GM19240 (cell line): ENCODE data around the gene CD164.

ENCODE experiments used
- DNase-seq: peaks from one replicate; pipeline ENCODE4 v3.0.0; 2011; ENCODE audit warnings: low spot score; ENCODE audit not compliant: insufficient read length

The CD164 gene

DNA sequence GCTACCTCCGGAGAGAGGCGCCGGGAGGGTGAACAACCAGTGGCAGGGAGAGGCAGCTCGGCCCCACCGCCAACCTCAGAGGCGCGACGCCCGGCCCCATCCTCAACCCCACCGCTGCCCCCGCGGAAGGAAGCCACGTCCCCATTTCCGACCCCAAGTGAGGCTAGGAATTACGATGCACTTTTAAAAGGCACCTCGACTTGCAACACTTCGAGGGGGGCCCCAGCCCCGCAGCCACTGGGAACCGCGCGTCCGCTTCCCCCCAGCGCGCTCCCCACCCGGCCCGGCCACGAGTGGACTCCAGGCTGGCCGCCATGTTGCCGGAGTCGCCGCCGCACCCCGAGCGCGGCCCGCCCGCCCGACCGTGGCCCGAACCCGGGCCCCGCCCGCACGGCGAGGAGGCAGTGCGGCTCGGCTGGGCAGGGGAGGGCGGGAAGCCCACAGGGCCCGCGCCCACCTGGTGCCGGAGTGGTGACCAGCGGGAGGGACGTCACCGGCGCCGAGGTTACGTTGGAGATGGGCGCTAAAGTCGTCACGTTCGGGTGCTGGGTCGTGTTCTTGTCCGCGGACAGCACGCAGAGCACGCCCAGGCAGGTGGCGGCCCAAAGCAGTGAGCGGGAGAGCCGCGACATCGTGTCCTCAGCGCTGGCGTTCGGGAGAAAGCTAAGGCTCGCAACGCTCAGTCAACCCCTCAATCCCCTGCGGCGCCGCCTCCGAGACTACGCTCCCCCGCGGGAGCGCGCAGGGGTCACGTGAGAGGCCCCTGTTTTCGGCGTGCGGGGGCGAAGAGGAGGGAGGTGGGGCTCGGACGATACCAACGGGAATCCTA lies at the start of gene CD164:
CD164 (minus strand) TSS at position 721 of the 829 bp plus-strand sequence; CDS start at position 632, 89 bp downstream.
- peak; percentile 79 for DNase-seq

DNA sequence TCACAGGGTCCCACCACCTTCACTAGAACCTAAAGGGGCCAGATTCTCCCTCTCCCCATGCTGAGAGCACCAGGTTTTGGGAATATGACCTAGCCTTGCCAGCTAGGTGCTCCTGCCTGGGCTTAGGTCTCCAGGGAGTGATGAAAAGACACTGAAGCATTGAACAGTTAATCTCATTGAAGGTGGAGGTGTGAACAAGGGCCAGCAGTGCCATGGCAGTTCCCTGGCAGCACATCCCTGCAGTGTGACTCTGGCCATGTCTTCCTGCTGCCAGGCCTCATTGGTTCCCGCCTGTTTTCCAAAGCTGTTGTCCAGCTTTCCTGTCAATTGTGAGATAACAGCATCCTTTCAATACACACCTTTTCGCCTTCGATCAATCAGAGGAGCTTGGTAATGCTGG lies 47.2 kb upstream of the CD164 start:
- DNase-seq = no peak

DNA sequence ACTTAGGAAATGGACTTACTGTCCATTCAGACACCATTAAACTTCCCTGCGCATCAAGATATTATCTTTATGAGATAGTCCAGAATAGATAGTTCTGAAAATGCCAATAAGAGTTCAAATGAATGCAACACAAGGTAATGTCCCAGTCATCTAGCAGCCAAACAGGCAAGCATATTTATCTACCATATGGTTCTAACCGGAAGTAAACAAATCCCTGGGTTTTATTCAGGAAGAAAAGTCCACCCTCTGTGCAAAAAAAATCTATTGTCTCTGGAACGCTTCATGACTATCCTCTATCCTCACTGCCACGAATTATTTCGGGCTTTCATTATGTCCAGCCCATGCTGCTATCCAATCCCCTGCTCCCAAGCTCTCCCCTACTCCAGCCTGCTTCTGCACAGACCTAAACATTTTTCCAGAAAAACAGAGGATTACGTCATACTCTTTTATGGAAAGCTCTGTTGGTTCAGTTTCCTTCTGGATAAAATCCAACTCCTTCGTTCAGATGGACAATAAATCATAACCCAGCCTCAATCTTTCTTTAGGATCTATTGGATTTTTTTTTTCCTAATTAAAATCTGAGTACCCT lies 46.7 kb upstream of the CD164 start:
- DNase-seq = no peak

DNA sequence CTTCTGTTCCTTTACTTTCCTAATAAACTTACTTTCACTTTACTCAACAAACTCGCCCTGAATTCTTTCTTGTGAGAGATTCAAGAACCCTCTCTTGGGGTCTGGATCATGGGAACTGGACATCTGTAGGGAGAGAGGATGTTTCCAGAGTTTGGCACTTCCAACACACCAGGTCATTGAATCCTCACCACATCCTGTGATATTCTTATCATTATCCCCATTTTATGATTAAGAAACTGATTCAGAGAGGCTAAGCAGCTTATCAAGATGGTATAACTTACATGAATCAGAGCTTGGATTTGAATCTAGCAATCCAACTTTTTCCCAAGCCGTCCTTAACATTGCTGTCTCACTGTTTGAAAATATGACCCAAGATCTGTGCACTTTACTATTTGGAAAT lies 42.7 kb upstream of the CD164 start:
- DNase-seq = no peak

DNA sequence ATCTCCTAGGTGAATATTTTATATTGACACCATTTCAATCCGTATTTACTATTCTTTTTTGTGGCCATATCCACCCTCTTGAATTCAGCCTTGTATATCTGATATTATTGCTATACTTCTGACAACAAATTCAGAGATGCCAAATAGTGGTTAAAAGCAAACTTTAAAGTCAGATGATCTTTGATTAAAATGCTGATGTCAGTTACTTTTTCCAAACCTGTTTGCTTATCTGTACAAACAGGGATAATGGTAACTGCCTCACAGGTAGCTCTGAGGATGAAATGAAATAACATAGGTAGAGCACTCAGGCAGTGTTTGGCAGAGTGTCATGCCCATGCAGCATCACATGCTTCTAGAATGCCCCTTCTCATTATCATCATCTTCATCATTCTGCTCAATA lies 38.9 kb upstream of the CD164 start:
- no peak for DNase-seq

DNA sequence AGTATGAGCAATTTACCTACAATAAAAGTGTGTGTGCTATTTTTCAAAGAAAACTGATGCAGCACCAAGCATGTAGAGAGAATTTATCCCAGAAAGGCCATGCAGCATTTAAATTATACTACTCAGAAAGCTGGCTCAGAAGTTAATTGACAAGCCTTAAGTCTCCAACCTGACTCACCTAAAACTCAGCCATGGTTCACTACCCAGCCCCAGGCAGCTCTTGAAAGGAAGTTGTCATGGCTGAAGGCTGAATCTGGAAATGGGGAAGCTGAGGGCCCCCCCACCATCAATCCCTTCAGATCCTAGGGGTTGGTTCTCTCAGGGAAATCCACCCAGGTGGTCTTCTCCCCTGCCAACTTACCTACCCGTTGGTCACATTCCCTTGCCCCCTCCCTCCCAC lies 38.5 kb upstream of the CD164 start:
- no peak for DNase-seq

DNA sequence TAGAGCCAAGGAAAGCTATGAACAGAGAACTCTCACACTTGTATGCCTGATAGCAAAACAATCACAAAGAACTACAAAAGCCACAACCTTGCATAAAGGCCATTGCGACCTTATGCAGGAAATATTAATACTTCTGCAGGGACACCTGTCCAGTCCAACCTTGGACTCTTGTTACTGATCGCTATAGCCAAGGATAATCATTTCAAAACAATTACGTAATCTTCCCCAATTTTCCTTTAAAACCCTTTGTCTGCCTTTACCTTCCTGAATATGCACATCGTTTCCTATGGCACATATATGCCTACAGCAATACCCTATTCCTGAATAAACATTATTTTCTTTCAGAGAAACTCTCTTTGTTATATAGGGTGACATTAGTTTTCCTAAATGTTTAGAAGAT lies 35.4 kb upstream of the CD164 start:
- DNase-seq = no peak

DNA sequence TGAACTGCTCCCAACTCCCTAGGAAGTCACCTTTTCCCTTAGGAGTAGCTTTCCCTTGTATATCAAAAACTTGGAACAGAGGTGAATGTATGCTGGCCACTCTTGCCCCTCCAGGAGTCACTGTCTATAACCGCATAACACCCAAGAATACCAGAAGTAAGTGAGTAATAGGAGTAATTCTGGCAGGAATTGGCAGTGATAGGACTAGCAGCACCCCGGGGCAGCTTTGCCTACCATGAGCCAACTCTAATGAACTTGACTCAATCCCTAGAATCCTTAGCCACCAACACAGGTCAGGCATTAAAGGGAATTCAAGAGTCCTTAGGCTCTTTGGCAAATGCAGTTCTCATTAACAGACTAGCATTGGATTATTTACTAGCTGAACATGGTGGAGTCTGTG lies 28.8 kb upstream of the CD164 start:
- DNase-seq = no peak

DNA sequence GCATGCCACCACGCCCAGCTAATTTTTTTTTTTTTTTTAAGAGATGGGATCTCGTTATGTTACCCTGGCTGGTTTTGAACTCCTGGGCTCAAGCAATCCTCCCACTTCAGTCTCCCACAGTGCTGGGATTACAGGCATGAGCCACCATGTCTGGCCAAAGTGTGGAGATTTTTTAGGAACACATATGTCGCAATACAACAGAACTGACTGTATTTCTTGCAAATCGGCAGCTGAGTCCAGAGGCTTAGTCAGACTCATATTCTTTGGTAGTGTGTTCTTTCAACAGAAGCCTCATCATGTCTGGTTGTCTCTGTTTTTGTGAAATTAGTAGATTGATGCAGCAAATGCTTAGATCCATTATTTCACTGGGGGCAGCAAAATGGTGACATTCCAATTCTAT lies 23.9 kb upstream of the CD164 start:
- DNase-seq = no peak

DNA sequence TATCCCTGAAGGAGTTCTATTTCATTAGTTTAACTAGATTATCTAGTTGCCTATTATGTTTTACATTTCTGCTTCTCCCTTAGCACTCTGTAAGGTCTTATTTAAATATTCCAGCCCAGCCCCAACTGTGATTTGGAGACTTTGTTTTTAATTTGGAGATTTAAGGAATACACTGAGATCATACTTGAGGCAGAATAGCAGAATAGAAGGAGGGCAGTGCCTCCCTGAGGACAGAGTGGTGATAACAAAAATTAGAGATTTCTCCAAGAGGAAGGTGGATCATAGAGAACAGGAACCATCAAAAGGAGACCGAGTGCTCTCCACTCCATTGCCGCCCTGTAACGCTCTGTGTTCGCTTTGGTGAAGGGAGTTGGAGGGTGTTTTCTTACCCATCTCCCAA lies 14.8 kb upstream of the CD164 start:
- no peak for DNase-seq

DNA sequence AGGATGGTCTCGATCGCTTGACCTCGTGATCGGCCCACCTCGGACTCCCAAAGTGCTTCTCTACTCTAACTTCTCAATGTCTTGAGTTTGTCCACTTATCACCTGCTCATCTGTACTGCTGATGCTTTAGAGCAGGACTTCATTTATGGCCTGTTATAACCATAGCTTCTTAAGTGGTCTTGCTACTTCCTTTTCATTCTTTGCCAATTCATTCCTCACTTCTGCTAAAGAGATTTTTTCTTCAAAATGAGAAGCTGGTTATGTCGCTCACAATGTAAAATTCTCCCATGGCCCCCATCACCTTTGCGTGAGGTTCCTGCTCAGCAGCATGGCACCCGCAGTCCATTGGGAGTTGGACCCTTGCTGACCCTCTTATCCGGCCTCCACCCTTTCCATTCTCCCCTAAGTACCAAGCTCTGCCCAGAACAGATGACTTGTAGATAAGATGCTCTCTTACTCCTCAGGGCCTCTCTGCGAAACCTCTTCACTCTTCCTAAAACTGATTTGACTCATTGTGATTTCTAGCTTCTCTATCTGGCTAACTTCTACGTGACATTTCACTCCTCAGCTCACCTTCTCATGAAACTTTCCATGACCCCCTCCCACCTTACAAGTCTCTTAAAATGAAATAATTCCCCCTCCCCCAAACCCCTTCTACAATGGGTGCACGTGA lies 13.9 kb upstream of the CD164 start:
- no peak for DNase-seq

DNA sequence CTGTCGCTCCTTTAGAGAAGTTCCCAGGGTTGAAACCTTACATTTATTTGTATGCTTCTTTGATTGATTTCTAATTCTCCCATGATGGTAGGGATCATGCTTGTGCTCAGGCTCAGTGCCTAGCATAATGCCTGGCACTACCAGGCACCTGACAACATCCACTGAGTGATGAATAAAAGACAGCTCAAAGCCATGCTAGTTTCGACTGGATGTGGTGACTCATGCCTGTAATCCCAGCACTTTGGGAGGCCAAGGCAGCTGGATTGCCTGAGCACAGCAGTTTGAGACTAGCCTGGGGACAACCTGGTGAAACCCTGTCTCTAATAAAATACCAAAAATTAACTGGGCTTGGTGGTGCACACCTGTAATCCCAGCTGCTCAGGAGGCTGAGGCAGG lies 11.6 kb upstream of the CD164 start:
- DNase-seq = no peak

DNA sequence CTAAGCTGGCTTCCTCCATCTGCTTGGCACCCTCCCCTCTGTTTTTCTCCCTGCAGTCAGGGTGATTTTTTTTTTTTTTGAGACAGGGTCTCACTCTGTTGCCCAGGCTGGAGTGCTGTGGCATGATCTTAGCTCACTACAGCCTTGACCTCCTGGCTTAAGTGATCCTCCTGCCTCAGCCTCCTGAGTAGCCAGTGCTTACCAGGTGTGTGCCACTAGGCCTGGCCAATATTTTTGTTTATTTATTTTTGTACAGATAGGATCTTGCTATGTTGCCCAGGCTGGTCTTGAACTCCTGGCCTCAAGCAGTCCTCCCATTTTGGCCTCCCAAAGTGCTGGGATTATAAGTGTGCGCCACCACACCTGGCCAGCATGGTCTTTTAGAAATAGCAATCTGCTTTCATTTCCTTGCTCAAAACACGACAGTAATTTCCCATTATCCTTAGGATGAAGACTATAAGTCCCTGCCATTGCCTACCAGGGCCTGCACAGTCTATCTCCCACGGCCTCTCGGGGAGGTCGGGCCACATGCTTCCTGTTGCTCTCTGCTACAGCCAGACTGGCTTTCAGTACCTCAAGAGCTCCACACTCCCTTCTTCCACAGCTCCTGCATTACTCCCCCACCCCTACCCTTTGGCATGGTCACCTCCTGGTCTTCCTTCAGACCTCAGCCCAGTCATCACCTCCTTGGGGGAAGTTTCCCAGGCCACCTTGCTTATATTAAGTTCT lies 11.1 kb upstream of the CD164 start:
- DNase-seq = no peak

DNA sequence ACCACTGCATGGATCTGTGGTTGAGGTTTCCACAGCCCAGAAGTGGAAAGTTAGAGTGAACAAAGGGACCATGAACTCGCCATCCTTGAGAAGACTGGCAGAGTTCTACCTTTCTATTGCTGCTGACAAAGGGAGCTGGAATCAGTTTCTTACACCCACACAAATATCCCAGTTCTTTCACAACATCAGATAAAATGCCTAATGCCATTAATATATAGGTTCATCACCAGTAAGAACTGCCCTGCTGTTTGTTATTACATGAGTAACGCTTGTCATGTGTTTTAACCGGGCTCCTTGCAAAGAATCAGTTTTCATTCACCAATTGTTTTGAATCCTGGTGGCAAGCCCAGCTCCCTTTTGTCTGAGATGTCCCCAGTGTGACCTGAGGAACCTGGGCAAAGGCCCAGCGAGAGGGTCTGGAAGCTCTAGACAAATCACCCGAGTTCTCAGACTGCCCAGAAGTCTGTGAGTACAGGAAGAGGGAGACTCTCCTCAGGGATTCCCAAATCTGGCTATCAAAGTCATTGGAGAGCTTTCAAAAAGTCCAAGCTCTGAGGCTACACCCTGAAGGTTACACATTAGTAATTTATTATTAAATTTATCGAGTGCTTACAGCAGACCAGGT lies 7.5 kb upstream of the CD164 start:
- no peak for DNase-seq

DNA sequence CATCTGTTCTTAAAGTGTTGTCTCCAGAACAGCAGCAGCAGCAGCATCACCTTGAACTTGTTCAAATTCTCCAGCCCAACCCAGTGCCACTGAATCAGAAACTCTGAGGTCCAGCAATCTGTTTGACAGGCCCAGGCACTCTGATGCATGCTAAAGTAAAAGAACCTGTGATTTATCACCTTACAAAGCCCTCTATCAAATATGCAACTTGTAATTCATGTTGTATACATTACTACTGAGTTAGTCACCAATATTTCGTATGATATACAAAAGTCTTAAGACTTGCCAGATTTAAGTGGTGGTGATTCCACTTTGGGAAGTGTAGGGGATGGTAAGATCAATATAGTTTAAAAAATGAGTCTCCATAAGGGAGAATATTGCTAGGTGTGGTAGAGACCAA lies 6.0 kb upstream of the CD164 start:
- DNase-seq = no peak

DNA sequence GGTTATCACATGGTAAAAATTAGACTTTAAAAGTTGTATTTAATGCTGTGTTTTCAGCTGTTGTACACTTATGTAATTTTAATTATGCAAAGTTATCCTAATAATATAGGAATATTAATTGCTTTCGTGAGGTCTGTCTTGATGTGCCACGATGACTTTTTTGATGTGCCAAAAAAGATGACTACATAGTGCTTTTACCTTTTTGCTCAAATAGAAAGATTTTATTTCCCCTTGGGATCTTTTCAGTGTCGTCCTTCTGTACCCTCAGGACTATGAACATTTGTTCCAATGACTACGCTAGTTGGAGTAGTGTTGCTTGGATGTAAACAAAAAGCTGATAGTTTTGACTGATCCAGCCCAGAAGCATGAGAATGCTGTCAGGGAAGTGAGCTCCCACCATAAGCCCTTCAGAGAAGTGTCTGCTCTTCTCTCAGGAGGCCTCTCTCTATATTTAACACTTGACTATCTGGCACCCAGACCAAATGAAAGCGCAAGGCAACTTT lies 1.2 kb upstream of the CD164 start:
- no peak for DNase-seq

DNA sequence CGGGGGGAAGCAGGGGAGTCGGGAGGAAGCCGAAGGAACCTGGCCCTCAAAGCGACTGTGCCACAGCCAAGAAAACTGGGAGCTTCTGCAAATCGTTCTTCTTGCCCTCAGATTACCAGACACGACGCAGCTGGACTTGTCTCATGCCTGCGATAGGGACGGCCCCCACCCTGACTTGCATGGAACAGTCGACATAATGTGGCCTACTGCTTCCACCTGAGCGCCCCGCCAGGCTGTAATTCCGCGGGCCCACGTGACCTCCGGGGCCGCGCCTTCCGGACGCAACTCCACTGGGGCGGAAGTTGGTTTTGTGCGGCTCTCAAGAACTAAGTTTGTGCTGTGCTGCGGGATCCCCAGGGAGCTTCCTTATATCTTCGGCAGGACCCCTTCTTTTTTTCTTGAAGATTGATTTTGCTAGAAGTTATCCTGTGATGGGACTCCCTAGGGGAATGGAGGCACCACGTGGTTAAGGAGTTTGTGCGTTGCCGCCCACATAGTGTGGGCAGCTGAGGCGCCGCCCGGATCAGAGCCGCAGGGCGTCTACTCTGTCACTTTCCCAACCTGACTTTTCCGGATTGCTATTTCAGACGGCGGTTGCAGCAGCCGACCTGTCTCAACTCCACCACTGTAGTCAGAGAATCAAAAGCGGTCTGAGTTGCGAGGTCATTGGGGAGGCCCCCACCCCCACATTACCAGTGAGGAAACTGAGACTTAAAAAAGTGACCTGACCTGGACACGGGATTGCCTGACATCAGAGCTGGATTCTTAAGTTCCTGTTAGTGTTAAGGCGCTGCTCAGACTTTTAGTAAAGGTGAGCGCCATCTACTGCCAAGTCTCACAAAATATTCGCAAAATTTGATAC lies 540 bp upstream of the CD164 start:
- peak; percentile 69 for DNase-seq

DNA sequence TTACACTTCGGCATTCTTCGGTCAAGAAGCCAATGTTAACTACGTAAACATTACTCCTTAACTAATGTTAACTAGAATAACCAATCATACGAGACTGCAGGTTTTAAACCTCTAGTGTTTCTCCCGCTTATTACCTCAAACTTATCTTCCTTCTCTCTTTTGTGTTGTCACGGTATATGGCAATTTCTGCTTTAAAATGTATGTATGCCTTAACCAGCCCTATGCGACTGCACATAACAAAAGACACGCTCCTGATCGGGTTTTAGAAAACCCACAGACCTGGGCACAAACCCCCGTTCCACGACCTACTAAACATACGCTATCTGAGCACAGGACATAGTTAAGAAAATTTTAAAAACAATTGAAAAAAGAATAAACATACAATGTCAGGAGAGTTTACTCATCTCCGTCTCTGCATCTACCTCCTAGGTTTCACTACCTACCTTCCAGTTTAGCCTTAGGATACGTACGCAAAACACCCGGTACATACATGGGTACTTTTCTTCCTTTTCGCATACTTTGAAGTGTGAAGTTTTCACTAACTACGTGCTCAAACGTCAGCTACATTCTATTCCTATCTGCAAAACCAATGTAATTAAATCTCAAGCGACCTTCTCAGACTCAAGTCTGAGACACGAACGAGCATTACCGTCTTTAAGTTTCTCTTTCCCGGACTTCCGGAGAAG lies 1.1 kb downstream of the CD164 start:
- DNase-seq = no peak

DNA sequence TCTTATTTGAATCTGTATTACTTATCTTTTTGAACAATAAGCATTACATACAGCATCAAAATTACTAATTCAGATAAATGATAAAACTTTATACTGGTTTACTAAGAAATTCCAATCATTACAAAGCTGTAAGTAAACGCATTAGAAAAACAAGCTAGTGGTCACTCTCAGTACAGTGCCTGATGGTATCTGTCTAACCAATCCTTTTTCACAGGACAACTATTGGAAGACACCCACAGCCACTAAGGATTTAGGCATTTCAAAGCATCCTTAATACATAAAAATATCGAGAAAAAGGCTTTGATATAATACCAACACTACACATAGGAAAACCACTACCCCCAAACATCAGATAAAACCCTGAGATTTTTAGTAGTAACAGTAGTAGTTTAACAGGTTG lies 2.6 kb downstream of the CD164 start:
- no peak for DNase-seq

DNA sequence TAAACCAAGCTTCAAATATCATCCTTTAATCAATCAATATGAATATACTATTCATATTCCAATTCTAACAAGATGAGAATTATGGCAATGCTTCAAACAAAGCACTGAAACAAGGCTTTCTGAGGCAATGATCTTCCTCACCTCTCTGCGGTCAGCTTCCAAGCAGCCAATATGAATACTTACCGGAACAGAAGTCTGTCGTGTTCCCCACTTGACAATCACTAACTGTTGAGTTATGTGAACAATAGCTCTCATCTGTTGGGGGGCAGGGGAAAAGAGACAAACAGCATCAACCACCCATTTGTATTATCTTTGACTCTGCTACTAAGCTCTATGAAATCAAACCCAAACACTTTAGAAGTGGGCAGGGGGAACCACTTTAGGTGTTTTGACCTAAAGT lies 4.5 kb downstream of the CD164 start:
- DNase-seq = no peak
